Measurements from ENCODE around the gene SYT10.
A peak's percentile ranks its signal among the peaks of the same experiment; 100 is the strongest.

SYT10 gene, protein sequence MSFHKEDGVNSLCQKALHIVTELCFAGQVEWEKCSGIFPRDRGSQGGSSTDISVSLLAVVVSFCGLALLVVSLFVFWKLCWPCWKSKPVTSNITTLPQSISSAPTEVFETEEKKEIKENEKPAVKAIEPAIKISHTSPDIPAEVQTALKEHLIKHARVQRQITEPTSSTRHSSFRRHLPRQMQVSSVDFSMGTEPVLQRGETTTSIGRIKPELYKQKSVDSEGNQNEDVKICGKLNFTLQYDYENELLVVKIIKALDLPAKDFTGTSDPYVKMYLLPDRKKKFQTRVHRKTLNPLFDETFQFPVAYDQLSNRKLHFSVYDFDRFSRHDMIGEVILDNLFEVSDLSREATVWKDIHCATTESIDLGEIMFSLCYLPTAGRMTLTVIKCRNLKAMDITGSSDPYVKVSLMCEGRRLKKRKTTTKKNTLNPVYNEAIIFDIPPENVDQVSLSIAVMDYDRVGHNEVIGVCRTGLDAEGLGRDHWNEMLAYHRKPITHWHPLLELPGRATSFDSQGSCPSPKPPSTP

GRCh38 chr12:33439587-33440011 lies at the start of gene SYT10:
Gene SYT10 (minus strand): TSS chr12:33439819. CDS start chr12:33439522, 297 bp downstream.
- Mint-ChIP-seq H3K27ac (no peak within 1 kb of the TSS), H3K4me3 (peak within 1 kb of the TSS; percentile 68), H3K4me1 (ENCODE audit: low read depth) (peaks cover 8% of the 10 kb centered on the region), H3K27me3 (peaks cover 61% of the 10 kb centered on the region), H3K36me3 (ENCODE audit: low read depth) (no peaks in the 10 kb centered on the region), H3K9me3 (peaks cover 6% of the 10 kb centered on the region)

DNA sequence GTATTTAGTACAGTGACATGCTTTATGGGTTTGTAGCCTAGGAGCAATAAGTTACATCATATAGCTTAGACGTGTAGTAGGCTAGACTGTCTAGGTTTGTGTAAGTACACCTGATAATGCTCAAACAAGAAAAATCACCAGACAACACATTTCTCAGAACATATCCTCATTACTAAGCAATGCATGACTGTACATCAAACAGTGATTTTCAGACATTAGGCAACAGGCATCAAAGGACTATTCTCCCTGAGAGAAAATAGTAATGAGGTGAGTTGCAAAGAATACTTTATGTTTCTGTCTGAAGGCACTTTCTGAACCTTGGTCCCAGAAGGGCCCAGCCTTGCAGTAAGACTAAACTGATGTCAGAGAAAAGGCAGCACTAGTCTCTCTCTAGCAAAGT lies 48.4 kb upstream of the SYT10 start:
- no peak overlapping the region for H3K27ac Mint-ChIP-seq
- H3K27me3 Mint-ChIP-seq = no peaks in the 10 kb centered on the region
- H3K4me3 Mint-ChIP-seq = no peak overlapping the region
- no peaks in the 10 kb centered on the region for H3K4me1 Mint-ChIP-seq (ENCODE audit: low read depth)
- no peaks in the 10 kb centered on the region for H3K9me3 Mint-ChIP-seq
- no peaks in the 10 kb centered on the region for H3K36me3 Mint-ChIP-seq (ENCODE audit: low read depth)

- H3K4me3 Mint-ChIP-seq = no peak overlapping the region
- H3K4me1 Mint-ChIP-seq (ENCODE audit: low read depth) = no peaks in the 10 kb centered on the region
- no peaks in the 10 kb centered on the region for H3K27me3 Mint-ChIP-seq
- H3K27ac Mint-ChIP-seq = no peak overlapping the region
- no peaks in the 10 kb centered on the region for H3K36me3 Mint-ChIP-seq (ENCODE audit: low read depth)
- peaks cover 4% of the 10 kb centered on the region for H3K9me3 Mint-ChIP-seq
Observed at GRCh38 chr12:33486058-33486457, 46.4 kb upstream of the SYT10 start.

DNA sequence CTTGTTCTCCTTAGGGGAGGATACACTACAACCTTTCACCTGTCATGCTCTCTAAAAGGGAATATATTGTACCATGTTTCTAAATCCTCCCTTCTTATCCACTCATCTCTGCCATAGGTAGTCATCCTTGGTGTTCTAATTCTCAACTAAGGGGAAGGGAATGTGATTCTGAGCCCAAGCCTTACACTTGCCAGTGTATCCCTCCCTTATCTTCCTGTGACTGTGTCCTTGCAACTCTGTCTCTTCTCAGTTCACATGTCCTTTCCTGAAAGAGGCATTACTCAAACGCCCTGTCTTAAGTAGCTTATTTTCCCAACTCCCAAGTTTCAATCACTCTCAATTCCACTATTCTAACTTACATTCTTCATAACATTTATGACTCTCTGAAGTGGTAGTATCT lies 44.5 kb upstream of the SYT10 start:
- Mint-ChIP-seq H3K27ac (no peak overlapping the region), H3K4me3 (no peak overlapping the region), H3K9me3 (peaks cover 8% of the 10 kb centered on the region)

DNA sequence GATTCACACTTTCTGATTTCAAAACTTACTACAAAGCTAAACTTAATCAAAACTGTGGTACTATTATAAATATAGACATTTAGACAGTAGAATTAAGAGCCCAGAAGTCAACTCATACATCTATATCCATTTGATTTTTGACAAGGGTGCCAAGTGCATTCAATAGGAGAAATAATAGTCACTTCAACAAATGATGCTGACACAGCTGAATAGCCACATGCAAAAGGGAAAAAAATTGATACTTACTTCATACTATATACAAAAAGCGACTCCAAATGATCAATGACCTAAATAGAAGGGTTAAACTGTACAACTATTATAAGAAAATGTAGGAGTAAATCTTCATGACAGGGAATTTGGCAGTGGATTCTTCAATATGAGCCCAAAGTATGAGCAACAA lies 40.7 kb upstream of the SYT10 start:
- Mint-ChIP-seq H3K9me3 (peaks cover 16% of the 10 kb centered on the region), H3K27ac (no peak overlapping the region), H3K27me3 (no peaks in the 10 kb centered on the region), H3K4me1 (ENCODE audit: low read depth) (no peaks in the 10 kb centered on the region), H3K36me3 (ENCODE audit: low read depth) (no peaks in the 10 kb centered on the region), H3K4me3 (no peak overlapping the region)

More for the DNA sequence above, 44.5 kb upstream of the SYT10 start:
- Mint-ChIP-seq H3K36me3 (ENCODE audit: low read depth) (no peaks in the 10 kb centered on the region), H3K27me3 (no peaks in the 10 kb centered on the region), H3K4me1 (ENCODE audit: low read depth) (no peaks in the 10 kb centered on the region)

- H3K27me3 Mint-ChIP-seq = no peaks in the 10 kb centered on the region
- no peaks in the 10 kb centered on the region for H3K4me1 Mint-ChIP-seq (ENCODE audit: low read depth)
- no peak overlapping the region for H3K27ac Mint-ChIP-seq
- H3K9me3 Mint-ChIP-seq = peaks cover 20% of the 10 kb centered on the region
- no peaks in the 10 kb centered on the region for H3K36me3 Mint-ChIP-seq (ENCODE audit: low read depth)
- H3K4me3 Mint-ChIP-seq = no peak overlapping the region
Observed at GRCh38 chr12:33476058-33476457, 36.4 kb upstream of the SYT10 start.

DNA sequence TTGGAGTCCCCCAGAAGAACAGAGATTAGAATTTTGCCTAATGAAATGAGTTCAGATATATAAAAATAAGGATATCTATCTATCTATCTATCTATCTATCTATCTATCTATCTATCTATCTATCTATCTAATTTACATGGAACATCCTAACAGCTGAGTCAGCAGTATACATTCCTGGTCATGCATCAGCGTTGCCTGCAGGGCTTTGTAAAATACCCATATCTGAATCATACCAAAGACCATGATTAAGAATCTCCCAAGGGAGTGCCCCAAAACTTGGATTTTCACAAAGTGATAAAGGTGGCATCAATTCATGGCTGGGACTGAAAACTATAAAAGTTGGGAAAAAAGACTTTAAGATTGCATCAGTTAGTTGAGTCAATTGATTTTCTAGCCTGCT lies 32.7 kb upstream of the SYT10 start:
- H3K36me3 Mint-ChIP-seq (ENCODE audit: low read depth) = no peaks in the 10 kb centered on the region
- H3K4me3 Mint-ChIP-seq = no peak overlapping the region
- H3K9me3 Mint-ChIP-seq = peaks cover 8% of the 10 kb centered on the region
- no peaks in the 10 kb centered on the region for H3K4me1 Mint-ChIP-seq (ENCODE audit: low read depth)
- no peak overlapping the region for H3K27ac Mint-ChIP-seq
- no peaks in the 10 kb centered on the region for H3K27me3 Mint-ChIP-seq

DNA sequence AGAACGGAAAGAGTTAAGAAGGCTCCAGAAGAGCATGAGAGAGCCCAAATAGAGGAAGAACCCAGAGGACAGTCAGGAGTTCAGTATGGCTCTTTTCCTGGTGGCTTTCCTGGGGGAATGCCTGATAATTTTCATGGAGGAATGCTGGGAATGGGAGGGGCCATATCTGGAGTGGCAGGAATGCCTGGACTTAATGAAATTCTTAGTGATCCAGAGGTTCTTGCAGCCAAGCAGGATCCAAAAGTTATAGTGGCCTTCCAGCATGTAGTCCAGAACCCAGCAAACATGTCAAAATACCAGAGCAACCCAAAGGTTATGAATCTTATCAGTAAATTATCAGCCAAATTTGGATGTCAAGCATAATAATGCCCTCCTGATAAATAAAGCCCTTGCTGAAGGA lies 15.5 kb upstream of the SYT10 start:
- H3K9me3 Mint-ChIP-seq = peaks cover 4% of the 10 kb centered on the region
- H3K4me3 Mint-ChIP-seq = no peak overlapping the region
- H3K36me3 Mint-ChIP-seq (ENCODE audit: low read depth) = no peaks in the 10 kb centered on the region
- H3K27ac Mint-ChIP-seq = no peak overlapping the region
- H3K27me3 Mint-ChIP-seq = no peaks in the 10 kb centered on the region
- no peaks in the 10 kb centered on the region for H3K4me1 Mint-ChIP-seq (ENCODE audit: low read depth)

DNA sequence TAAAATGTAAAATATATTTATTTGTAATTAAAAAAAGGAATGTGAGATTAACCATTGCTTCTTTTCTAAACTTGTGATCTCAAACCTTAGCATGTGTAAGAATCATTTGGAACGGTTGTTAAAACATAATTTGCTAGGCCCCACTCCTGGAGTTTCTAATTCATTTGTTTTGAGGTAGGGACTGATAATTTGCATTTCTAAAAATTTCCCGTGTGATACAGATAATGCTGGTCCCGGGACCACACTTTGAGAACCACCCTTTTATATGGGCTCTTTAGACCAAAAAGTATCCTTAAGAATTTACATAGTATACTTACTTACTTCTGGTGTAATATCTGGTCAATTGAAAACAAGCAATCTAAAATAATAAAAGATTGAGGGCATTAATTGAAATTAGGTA lies 10.9 kb upstream of the SYT10 start:
- H3K27ac Mint-ChIP-seq = no peak overlapping the region
- H3K27me3 Mint-ChIP-seq = no peaks in the 10 kb centered on the region
- H3K36me3 Mint-ChIP-seq (ENCODE audit: low read depth) = no peaks in the 10 kb centered on the region
- H3K4me3 Mint-ChIP-seq = no peak overlapping the region
- no peaks in the 10 kb centered on the region for H3K4me1 Mint-ChIP-seq (ENCODE audit: low read depth)
- H3K9me3 Mint-ChIP-seq = peaks cover 4% of the 10 kb centered on the region

DNA sequence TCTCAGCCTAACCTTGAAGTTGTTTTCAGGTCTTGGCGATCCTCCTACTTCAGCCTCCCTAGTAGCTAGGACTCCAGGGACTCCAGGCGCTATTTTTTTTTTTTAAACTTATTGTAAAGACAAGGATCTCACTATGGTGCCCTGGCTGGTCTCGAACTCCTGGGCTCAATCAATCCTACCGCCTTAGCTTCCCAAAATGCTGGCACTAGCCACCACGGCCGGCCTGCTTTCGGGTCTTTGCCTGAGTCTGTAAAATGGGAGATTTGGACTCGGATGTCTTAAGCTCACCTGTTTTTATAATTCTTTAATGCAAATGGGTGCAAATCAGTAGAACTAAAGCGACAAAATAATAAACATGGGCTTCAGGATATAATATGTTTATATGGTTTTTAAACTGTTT lies 858 bp upstream of the SYT10 start:
- H3K4me3 Mint-ChIP-seq = no peak overlapping the region
- peaks cover 8% of the 10 kb centered on the region for H3K4me1 Mint-ChIP-seq (ENCODE audit: low read depth)
- H3K27me3 Mint-ChIP-seq = peaks cover 61% of the 10 kb centered on the region
- H3K27ac Mint-ChIP-seq = no peak overlapping the region
- H3K9me3 Mint-ChIP-seq = peaks cover 9% of the 10 kb centered on the region
- H3K36me3 Mint-ChIP-seq (ENCODE audit: low read depth) = no peaks in the 10 kb centered on the region

- peak overlapping the region; percentile 68 for H3K4me3 Mint-ChIP-seq
- H3K9me3 Mint-ChIP-seq = peaks cover under 1% of the 10 kb centered on the region
- no peak overlapping the region for H3K27ac Mint-ChIP-seq
- peaks cover 55% of the 10 kb centered on the region for H3K27me3 Mint-ChIP-seq
- H3K36me3 Mint-ChIP-seq (ENCODE audit: low read depth) = no peaks in the 10 kb centered on the region
- peaks cover 8% of the 10 kb centered on the region for H3K4me1 Mint-ChIP-seq (ENCODE audit: low read depth)
Observed at GRCh38 chr12:33438851-33439586, 600 bp downstream of the SYT10 start.

- Mint-ChIP-seq H3K9me3 (no peaks in the 10 kb centered on the region), H3K4me3 (no peak overlapping the region), H3K27me3 (peaks cover 47% of the 10 kb centered on the region), H3K36me3 (ENCODE audit: low read depth) (no peaks in the 10 kb centered on the region), H3K27ac (no peak overlapping the region), H3K4me1 (ENCODE audit: low read depth) (peaks cover 8% of the 10 kb centered on the region)
Observed at GRCh38 chr12:33438025-33438772, 1.4 kb downstream of the SYT10 start.

GRCh38 chr12:33437598-33437997 lies 2.0 kb downstream of the SYT10 start:
- Mint-ChIP-seq H3K4me3 (no peak overlapping the region), H3K27me3 (peaks cover 46% of the 10 kb centered on the region), H3K4me1 (ENCODE audit: low read depth) (peaks cover 8% of the 10 kb centered on the region), H3K9me3 (no peaks in the 10 kb centered on the region), H3K36me3 (ENCODE audit: low read depth) (no peaks in the 10 kb centered on the region), H3K27ac (no peak overlapping the region)

- H3K4me3 Mint-ChIP-seq = no peak overlapping the region
Observed at GRCh38 chr12:33432992-33433391, 6.6 kb downstream of the SYT10 start.

DNA sequence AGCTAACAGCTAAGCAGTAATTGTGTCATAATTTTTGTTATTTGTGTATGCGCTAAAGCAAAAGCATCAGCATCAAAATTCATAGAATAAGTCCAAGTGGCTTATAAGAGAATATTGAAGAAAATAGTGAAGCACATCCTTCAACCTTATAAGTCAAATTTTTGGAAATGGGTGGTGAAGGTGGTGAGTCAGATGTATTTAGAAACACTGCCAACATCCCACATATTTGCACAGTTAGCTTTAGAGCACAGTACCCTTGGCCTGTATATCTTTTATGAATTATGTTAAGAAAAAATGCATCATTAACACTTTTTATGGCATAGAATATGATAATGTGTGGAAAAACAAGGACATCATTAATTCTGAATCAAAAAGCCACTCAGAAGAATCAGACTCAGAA lies 8.0 kb downstream of the SYT10 start:
- peaks cover 5% of the 10 kb centered on the region for H3K27me3 Mint-ChIP-seq
- no peaks in the 10 kb centered on the region for H3K36me3 Mint-ChIP-seq (ENCODE audit: low read depth)
- no peak overlapping the region for H3K4me3 Mint-ChIP-seq
- H3K27ac Mint-ChIP-seq = no peak overlapping the region
- no peaks in the 10 kb centered on the region for H3K9me3 Mint-ChIP-seq
- H3K4me1 Mint-ChIP-seq (ENCODE audit: low read depth) = no peaks in the 10 kb centered on the region

More at GRCh38 chr12:33432992-33433391, 6.6 kb downstream of the SYT10 start:
- peaks cover 15% of the 10 kb centered on the region for H3K27me3 Mint-ChIP-seq
- no peaks in the 10 kb centered on the region for H3K9me3 Mint-ChIP-seq
- no peaks in the 10 kb centered on the region for H3K4me1 Mint-ChIP-seq (ENCODE audit: low read depth)
- no peaks in the 10 kb centered on the region for H3K36me3 Mint-ChIP-seq (ENCODE audit: low read depth)
- H3K27ac Mint-ChIP-seq = no peak overlapping the region
